ENCODE measurements around the gene MCIDAS. TPM values are rescaled to one million over a fixed set of nuclear protein-coding genes. Genes with fewer than 3 reads are reported as not detected.

Gene MCIDAS
- total and polyA plus RNA-seq, 2 of the 13 experiments (the other 11 are each of a cell fraction or from before 2014, with no cell fraction given) = not detected

GRCh38 chr5:55223812-55224240, 3.3 kb downstream of the MCIDAS start:
- no peak for DNase-seq (ENCODE audit: low spot score)
- intact Hi-C loops (cut with micrococcal nuclease; ENCODE audit: unreplicated experiment) = no loop called here
- Histone ChIP-seq H3K79me2 (ENCODE audit: insufficient read depth, low read length) (no peaks in the 10 kb centered on the region), H3K4me3 (replicated peaks in 1 of 3; ENCODE audit: insufficient read depth in 1 of 3, low read depth in 2 of 3, low read length in 3 of 3) (no peak overlapping the region), H3K4me2 (ENCODE audit: low read depth, low read length) (no peak overlapping the region), H3K9ac (ENCODE audit: insufficient read depth, low read depth, low read length) (no peak overlapping the region), H3K27me3 (ENCODE audit: control insufficient read depth in 1 of 2, insufficient read depth in 2 of 2, low read length in 2 of 2) (peaks cover 1 to 40% of the 10 kb centered on the region in 2 experiments), H4K20me1 (ENCODE audit: insufficient read depth, low read length) (no peaks in the 10 kb centered on the region), H3K27ac (ENCODE audit: extremely low read length, insufficient read depth, low read length) (no peak overlapping the region), H3K4me1 (ENCODE audit: insufficient read depth, low read length) (no peaks in the 10 kb centered on the region; the same call in 1 of the 2 replicates), H3K9me3 (ENCODE audit: low read length) (no peaks in the 10 kb centered on the region), H3K36me3 (replicated peaks in 1 of 2; ENCODE audit: control insufficient read depth in 1 of 2, insufficient read depth in 2 of 2, low read length in 2 of 2) (no peaks in the 10 kb centered on the region), H2AFZ (ENCODE audit: low read length) (no peak overlapping the region)
- ChIA-PET CTCF (ENCODE audit: low intra/inter-chr PET ratio, low total read pairs) (no interaction called here), POLR2A (no interaction called here)
- in situ Hi-C loops (cut with HindIII; ENCODE audit: extremely low pct_ligation_motif_present, low pct_unique_long_range_greater_than_20kb) = no loop called here
- no peak for FAIRE-seq
- no peak for TF ChIP-seq KLF13 (CRISPR knock-in tag; IDR thresholded peaks at IDR 0.05)
- no peak for TF ChIP-seq ZNF552 (CRISPR knock-in tag; IDR thresholded peaks at IDR 0.05; ENCODE audit: borderline replicate concordance)
- TF ChIP-seq ZNF615 (CRISPR knock-in tag; IDR thresholded peaks at IDR 0.05; ENCODE audit: borderline replicate concordance) = no peak
- TF ChIP-seq DPF2 (CRISPR knock-in tag; IDR thresholded peaks at IDR 0.05; ENCODE audit: borderline replicate concordance, low read depth) = no peak
- TF ChIP-seq ZNF326 (CRISPR knock-in tag; IDR thresholded peaks at IDR 0.05; ENCODE audit: borderline replicate concordance) = no peak
- no peak for TF ChIP-seq U2AF1 (optimal IDR thresholded peaks at IDR 0.05; ENCODE audit: low read depth, low read length)
- TF ChIP-seq ZBTB8A (CRISPR knock-in tag; IDR thresholded peaks at IDR 0.05; ENCODE audit: borderline replicate concordance, low read depth) = no peak
- no peak for TF ChIP-seq ZNF101 (CRISPR knock-in tag; IDR thresholded peaks at IDR 0.05; ENCODE audit: borderline replicate concordance, low read depth)
- ATAC-seq = no peak
- BruUV-seq (replicated peaks) = no TSS peak
- WGBS (ENCODE audit: low lambda C conversion rate) = 57% methylated on average over 6 of the region's 7 CpGs
